Mesothelial cell of epicardium (in vitro differentiated cells): Measurements from ENCODE around the gene KLHL40. TPM values are rescaled to one million over a fixed set of nuclear protein-coding genes. Genes with fewer than 3 reads are reported as not detected.

Experiments
- DNase-seq, 2 experiments: peaks; one replicate each; pipeline ENCODE4 v3.0.0; 2021; ENCODE audit warnings: low spot score in 2 of 2; ENCODE audit not compliant: unreplicated experiment in 2 of 2
- H3K27ac Mint-ChIP-seq: 2 replicates; pipeline ENCODE4 v1.8.0; 2021; ENCODE audit warnings: mixed read lengths
- H3K27me3 Mint-ChIP-seq: 2 replicates; pipeline ENCODE4 v1.8.0; 2021; ENCODE audit warnings: low read depth, mixed read lengths
- H3K36me3 Mint-ChIP-seq: 2 replicates; pipeline ENCODE4 v1.8.0; 2021; ENCODE audit warnings: mixed read lengths
- H3K4me1 Mint-ChIP-seq: 2 replicates; pipeline ENCODE4 v1.8.0; 2021; ENCODE audit warnings: mixed read lengths
- H3K4me3 Mint-ChIP-seq: 2 replicates; pipeline ENCODE4 v1.8.0; 2021; ENCODE audit warnings: mild to moderate bottlenecking, moderate library complexity, mixed read lengths
- H3K9me3 Mint-ChIP-seq: 2 replicates; pipeline ENCODE4 v1.8.0; 2021; ENCODE audit warnings: mixed read lengths
- CTCF ChIP-seq: fragments of 200-600 bp; sonication (generic); IDR thresholded peaks from one replicate; pipeline ENCODE4 v1.5.0; 2021; ENCODE audit warnings: antibody characterized with exemption; ENCODE audit not compliant: unreplicated experiment
- total RNA-seq: library from RNA; stranded (reverse); gene quantifications from 3 replicates; pipeline ENCODE4 v1.2.1, GENCODE V29; 2021

KLHL40 gene
- total RNA-seq, 1 donor from 2014 or later, result not detected

- Mint-ChIP-seq H3K9me3 (no peaks in the 10 kb centered on the region), H3K27me3 (no peaks in the 10 kb centered on the region), H3K4me3 (peak overlapping the region; percentile 27), H3K4me1 (peaks cover 35% of the 10 kb centered on the region), H3K27ac (peak overlapping the region; percentile 9), H3K36me3 (peaks cover 11% of the 10 kb centered on the region)
- no peak for TF ChIP-seq CTCF
- DNase-seq, result peak in 1 of 2 experiments; percentile 37
Observed at GRCh38 chr3:42652251-42652610, 33.1 kb upstream of the KLHL40 start.

GRCh38 chr3:42652611-42653302 lies 32.6 kb upstream of the KLHL40 start:
- Mint-ChIP-seq H3K27ac (peak overlapping the region; percentile 93), H3K4me3 (peak overlapping the region; percentile 94), H3K4me1 (peaks cover 34% of the 10 kb centered on the region), H3K36me3 (peaks cover 8% of the 10 kb centered on the region), H3K9me3 (no peaks in the 10 kb centered on the region), H3K27me3 (no peaks in the 10 kb centered on the region)
- TF ChIP-seq CTCF, result no peak
- DNase-seq, result no peak

- Mint-ChIP-seq H3K36me3 (peaks cover 5% of the 10 kb centered on the region), H3K27ac (peak overlapping the region; percentile 93), H3K4me1 (peaks cover 30% of the 10 kb centered on the region), H3K9me3 (no peaks in the 10 kb centered on the region), H3K4me3 (peak overlapping the region; percentile 94), H3K27me3 (no peaks in the 10 kb centered on the region)
- no peak for TF ChIP-seq CTCF
- DNase-seq, result peak in 1 of 2 experiments; percentile 40
Observed at GRCh38 chr3:42653303-42653559, 32.1 kb upstream of the KLHL40 start.

- Mint-ChIP-seq H3K9me3 (no peaks in the 10 kb centered on the region), H3K4me3 (peak within 1 kb of the TSS; percentile 94), H3K4me1 (peaks cover 30% of the 10 kb centered on the region), H3K27ac (peak within 1 kb of the TSS; percentile 93), H3K36me3 (peaks cover 5% of the 10 kb centered on the region), H3K27me3 (no peaks in the 10 kb centered on the region)
- peak in 1 of 2 experiments; percentile 53 for DNase-seq
- TF ChIP-seq CTCF, result no peak
Observed at GRCh38 chr3:42653560-42654330, 31.6 kb upstream of the KLHL40 start, which contains the start of gene ZBTB47. Gene ZBTB47 (plus strand): TSS chr3:42653697. CDS start chr3:42658356, 4,659 bp downstream.

- Mint-ChIP-seq H3K9me3 (no peaks in the 10 kb centered on the region), H3K36me3 (no peaks in the 10 kb centered on the region), H3K27ac (peak overlapping the region; percentile 25), H3K4me3 (peak overlapping the region; percentile 60), H3K27me3 (no peaks in the 10 kb centered on the region), H3K4me1 (peaks cover 30% of the 10 kb centered on the region)
- peak; percentile 71 to 79 for DNase-seq
- no peak for TF ChIP-seq CTCF
Observed at GRCh38 chr3:42654331-42655201, 30.8 kb upstream of the KLHL40 start.
